Muscle layer of colon (tissue), 2 donors: Measurements from ENCODE around the gene HNRNPU.

Experiments used
- H3K27ac ChIP-seq: one replicate; pipeline ENCODE4 v1.7.0; 2013; ENCODE audit warnings: low read depth, mild to moderate bottlenecking, low read length, moderate library complexity
- H3K27me3 ChIP-seq, 2 donors: one replicate each; pipeline ENCODE4 v1.7.0; 2013; ENCODE audit warnings: low read length in 2 of 2, mild to moderate bottlenecking in 2 of 2; ENCODE audit not compliant: insufficient read depth in 2 of 2, control insufficient read depth in 1 of 2
- H3K36me3 ChIP-seq: one replicate; pipeline ENCODE4 v1.7.0; 2013; ENCODE audit warnings: mild to moderate bottlenecking, low read length; ENCODE audit not compliant: insufficient read depth
- H3K4me1 ChIP-seq: one replicate; pipeline ENCODE4 v1.7.0; 2013; ENCODE audit warnings: mild to moderate bottlenecking, low read length; ENCODE audit not compliant: insufficient read depth
- H3K4me3 ChIP-seq, 2 donors: one replicate each; pipeline ENCODE4 v1.7.0; 2013; ENCODE audit warnings: low read length in 2 of 2, low read depth in 1 of 2, mild to moderate bottlenecking in 1 of 2, moderate library complexity in 1 of 2
- H3K9ac ChIP-seq: one replicate; pipeline ENCODE4 v1.7.0; 2013; ENCODE audit warnings: low read length
- H3K9me3 ChIP-seq: one replicate; pipeline ENCODE4 v1.7.0; 2013; ENCODE audit warnings: mild to moderate bottlenecking, low read length
- donor health status: abdominal sarcoma.
- donor health status: Adenocarcinoma of cecum.

Gene HNRNPU

GRCh38 chr1:244874974-244875579 lies 10.7 kb upstream of the HNRNPU start:
- Histone ChIP-seq H3K27ac (no peak overlapping the region), H3K9me3 (no peaks in the 10 kb centered on the region), H3K36me3 (no peaks in the 10 kb centered on the region), H3K9ac (no peak overlapping the region), H3K27me3 (no peaks in the 10 kb centered on the region), H3K4me3 (no peak overlapping the region), H3K4me1 (no peaks in the 10 kb centered on the region)

- H3K36me3 ChIP-seq: no peaks in the 10 kb centered on the region
- H3K9me3 ChIP-seq: no peaks in the 10 kb centered on the region
- peaks cover 16% of the 10 kb centered on the region for H3K4me1 ChIP-seq
- H3K27ac ChIP-seq: no peak overlapping the region
- H3K27me3 ChIP-seq: no peaks in the 10 kb centered on the region
- no peak overlapping the region for H3K4me3 ChIP-seq
- no peak overlapping the region for H3K9ac ChIP-seq
These were observed 5.6 kb upstream of the HNRNPU start for GRCh38 chr1:244869950-244870349.

DNA sequence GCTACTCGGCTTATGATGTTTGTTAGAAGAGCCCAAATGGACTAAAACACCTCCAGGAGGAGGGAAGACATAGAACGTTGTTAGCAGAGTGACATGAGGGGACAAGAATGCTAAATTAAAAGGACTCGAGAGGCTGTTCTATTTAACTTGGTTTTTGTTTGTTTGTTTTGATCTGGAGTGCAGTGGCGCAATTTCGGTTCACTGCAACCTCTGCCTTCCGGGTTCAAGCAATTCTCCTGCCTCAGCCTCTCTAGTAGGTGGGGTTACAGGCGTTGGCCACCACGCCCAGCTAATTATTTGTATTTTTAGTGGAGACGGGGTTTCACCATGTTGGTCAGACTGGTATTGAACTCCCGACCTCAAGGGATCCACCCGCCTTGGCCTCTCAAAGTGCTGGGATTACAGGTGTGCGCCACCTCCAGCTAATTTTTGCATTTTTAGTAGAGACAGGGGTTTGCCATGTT lies 5.1 kb upstream of the HNRNPU start:
- no peaks in the 10 kb centered on the region for H3K36me3 ChIP-seq
- peaks cover 18% of the 10 kb centered on the region for H3K4me1 ChIP-seq
- H3K9ac ChIP-seq: no peak overlapping the region
- H3K4me3 ChIP-seq: no peak overlapping the region
- no peak overlapping the region for H3K27ac ChIP-seq
- H3K27me3 ChIP-seq: no peaks in the 10 kb centered on the region
- no peaks in the 10 kb centered on the region for H3K9me3 ChIP-seq

DNA sequence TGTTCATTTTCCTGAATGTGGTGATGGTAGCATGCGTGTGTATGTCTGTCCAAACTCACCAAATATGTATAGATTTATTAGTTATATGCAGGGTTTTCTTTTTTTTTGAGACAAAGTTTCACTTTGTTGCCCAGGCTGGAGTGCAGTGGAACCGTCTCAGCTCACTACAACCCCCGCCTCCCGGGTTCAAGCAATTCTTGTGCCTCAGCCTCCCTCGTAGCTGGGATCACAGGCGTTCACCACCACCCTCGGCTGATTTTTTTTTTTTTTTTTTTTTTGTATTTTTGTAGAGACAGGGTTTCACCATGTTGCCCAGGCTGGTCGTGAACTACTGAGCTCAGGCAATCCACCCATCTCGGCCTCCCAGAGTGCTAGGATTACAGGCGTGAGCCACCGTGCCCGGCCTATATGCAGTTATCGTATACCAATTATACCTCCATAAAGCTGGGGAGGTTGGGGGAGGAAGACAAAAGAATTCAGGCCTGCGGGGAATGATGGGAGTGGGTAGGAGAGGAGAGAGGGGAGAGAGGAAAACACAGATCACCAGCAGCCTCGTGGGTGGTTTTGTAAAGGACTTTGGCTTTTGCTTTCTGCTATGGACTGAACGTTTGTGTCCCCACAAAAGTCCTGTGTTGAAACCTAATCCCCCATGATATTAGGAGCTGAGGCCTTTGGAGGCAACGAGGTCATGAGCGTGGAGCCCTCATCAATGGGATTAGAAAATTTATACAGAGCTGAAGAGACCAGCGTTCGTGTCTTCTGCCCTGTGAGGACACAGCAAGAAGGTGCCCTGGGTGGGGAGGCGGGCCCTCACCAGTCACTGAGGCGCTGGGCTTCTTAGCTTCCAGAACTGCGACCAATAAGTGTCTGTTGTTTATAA lies 4.4 kb upstream of the HNRNPU start:
- H3K9ac ChIP-seq: no peak overlapping the region
- no peak overlapping the region for H3K27ac ChIP-seq
- H3K4me1 ChIP-seq: peaks cover 18% of the 10 kb centered on the region
- no peak overlapping the region for H3K4me3 ChIP-seq
- no peaks in the 10 kb centered on the region for H3K36me3 ChIP-seq
- no peaks in the 10 kb centered on the region for H3K27me3 ChIP-seq
- H3K9me3 ChIP-seq: no peaks in the 10 kb centered on the region

GRCh38 chr1:244866355-244866754 lies 2.0 kb upstream of the HNRNPU start:
- H3K4me1 ChIP-seq: peaks cover 26% of the 10 kb centered on the region
- H3K27me3 ChIP-seq: no peaks in the 10 kb centered on the region
- H3K4me3 ChIP-seq: no peak overlapping the region
- H3K27ac ChIP-seq: no peak overlapping the region
- no peaks in the 10 kb centered on the region for H3K9me3 ChIP-seq
- no peak overlapping the region for H3K9ac ChIP-seq
- no peaks in the 10 kb centered on the region for H3K36me3 ChIP-seq

GRCh38 chr1:244865820-244866219 lies 1.5 kb upstream of the HNRNPU start:
- Histone ChIP-seq H3K27ac (peak overlapping the region; percentile 89), H3K9ac (no peak overlapping the region), H3K9me3 (no peaks in the 10 kb centered on the region), H3K4me1 (peaks cover 31% of the 10 kb centered on the region), H3K27me3 (no peaks in the 10 kb centered on the region), H3K4me3 (no peak overlapping the region), H3K36me3 (no peaks in the 10 kb centered on the region)

GRCh38 chr1:244865028-244865371 lies 657 bp upstream of the HNRNPU start:
- Histone ChIP-seq H3K9me3 (no peaks in the 10 kb centered on the region), H3K4me3 (peak overlapping the region; percentile 36 to 73), H3K4me1 (peaks cover 40% of the 10 kb centered on the region), H3K36me3 (peaks cover 5% of the 10 kb centered on the region), H3K27ac (peak overlapping the region; percentile 89), H3K9ac (peak overlapping the region; percentile 92), H3K27me3 (no peaks in the 10 kb centered on the region)

DNA sequence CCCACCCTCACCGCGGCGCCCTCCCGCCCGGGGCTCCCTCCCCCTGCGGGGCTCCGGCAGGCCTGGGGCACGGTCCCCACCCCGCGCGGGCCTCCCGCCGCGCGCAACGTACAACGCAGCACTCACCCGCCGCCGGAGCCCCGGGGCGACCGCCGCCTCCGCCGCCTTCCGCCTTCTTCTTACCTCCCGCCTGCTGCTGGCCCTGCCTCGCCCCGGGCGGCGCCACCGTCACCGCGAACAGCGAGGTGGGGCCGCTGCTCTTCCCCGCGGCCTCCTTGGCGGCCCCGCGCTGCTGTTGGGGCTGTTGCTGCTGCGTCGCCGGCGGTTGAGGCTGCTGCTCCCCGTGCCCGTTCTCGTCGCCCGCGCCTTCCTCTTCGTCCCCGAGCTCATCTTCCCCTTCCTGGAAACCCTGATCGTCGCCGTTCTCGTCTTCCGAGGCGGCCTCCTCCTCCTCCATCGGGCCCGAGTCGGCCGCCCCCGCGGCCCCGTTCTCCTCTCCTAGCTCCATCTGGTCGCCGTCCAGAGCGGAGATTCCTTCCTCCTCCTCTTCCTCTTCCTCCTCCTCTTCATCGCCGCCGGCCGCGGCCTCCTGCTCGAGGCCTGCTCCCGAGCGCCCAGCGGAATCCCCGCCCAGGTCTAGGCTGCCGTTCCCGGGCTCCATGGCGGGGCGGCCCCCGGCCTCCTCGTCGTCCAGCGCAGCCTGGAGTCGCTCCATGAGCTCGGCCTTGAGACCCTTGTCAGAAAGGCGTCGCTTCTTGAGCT lies 671 bp downstream of the HNRNPU start:
- H3K27me3 ChIP-seq: no peaks in the 10 kb centered on the region
- H3K9me3 ChIP-seq: no peaks in the 10 kb centered on the region
- H3K4me3 ChIP-seq: peak overlapping the region; percentile 73 to 92
- peaks cover 53% of the 10 kb centered on the region for H3K4me1 ChIP-seq
- H3K27ac ChIP-seq: peak overlapping the region; percentile 100
- peaks cover 17% of the 10 kb centered on the region for H3K36me3 ChIP-seq
- H3K9ac ChIP-seq: peak overlapping the region; percentile 98

DNA sequence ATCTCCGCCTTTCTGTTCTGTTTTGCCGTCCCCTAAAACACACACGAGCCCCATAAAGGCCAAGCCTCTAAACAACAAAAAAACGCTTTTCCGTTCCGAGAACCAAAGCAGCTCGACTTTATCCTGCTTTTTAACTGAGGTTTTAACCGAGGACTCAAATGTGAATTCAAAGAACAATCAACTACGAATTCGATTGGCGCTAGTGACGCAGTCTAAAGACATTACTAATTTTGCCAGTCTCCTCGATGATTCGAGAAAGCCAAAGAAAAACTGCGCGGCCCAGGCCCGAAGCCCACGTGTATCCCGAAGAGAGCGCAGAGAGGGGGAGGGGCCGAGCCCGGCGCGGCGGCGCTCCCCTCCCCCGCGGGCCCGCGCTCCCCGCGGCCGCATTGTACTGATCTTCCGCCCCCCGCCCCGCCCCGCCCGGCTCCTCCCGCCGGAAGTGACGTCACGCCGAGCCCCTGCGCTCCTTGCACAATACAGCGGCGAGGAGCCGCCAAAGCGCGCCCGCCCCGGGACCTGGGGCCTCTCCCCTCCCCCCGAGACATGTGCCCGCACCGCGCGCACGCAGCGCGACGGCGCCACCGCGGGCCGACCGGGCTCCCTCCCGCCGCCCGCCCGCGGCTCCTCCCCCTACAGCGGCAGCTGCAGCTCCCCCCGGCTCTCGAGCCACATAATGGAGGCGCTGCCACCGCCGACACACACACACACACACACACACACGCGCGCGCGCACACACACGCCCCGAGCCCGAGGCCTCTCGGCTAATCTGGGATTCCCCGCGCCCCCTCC lies 1.4 kb downstream of the HNRNPU start:
- peaks cover 60% of the 10 kb centered on the region for H3K4me1 ChIP-seq
- peak overlapping the region; percentile 100 for H3K27ac ChIP-seq
- peaks cover 24% of the 10 kb centered on the region for H3K36me3 ChIP-seq
- peak overlapping the region; percentile 98 for H3K9ac ChIP-seq
- no peaks in the 10 kb centered on the region for H3K9me3 ChIP-seq
- peak overlapping the region; percentile 92 to 93 for H3K4me3 ChIP-seq
- H3K27me3 ChIP-seq: no peaks in the 10 kb centered on the region

GRCh38 chr1:244862354-244862698 lies 2.0 kb downstream of the HNRNPU start:
- Histone ChIP-seq H3K4me1 (peaks cover 66% of the 10 kb centered on the region), H3K36me3 (peaks cover 30% of the 10 kb centered on the region), H3K9ac (peak overlapping the region; percentile 91)

DNA sequence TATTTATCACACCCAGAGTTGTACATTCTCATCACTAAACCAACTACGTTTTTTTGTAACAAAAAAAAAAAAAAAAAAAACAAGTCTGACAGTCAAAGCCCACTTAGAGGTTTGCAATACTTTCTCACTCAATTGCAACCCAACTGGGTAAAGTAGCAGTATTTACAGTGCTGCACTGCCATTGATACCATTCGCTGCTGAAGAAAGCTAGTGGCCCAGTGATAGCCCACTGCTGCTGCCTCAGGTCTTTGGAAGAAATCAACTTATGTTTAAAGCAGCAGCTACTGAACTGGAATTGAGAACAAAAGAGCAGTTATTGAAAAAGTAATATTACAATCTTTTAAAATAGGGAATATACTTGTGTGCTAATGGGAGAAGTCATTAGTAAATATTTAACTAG lies 2.7 kb downstream of the HNRNPU start:
- Histone ChIP-seq H3K4me1 (peaks cover 68% of the 10 kb centered on the region), H3K36me3 (peaks cover 37% of the 10 kb centered on the region)

More at GRCh38 chr1:244862354-244862698, 2.0 kb downstream of the HNRNPU start:
- no peaks in the 10 kb centered on the region for H3K9me3 ChIP-seq
- no peaks in the 10 kb centered on the region for H3K27me3 ChIP-seq
- H3K4me3 ChIP-seq: peak overlapping the region; percentile 1 to 93
- H3K27ac ChIP-seq: peak overlapping the region; percentile 100

More for the DNA sequence above, 2.7 kb downstream of the HNRNPU start:
- Histone ChIP-seq H3K27ac (no peak overlapping the region), H3K9ac (peak overlapping the region; percentile 91), H3K9me3 (no peaks in the 10 kb centered on the region), H3K4me3 (peak overlapping the region in 1 of 2 donors; percentile 93), H3K27me3 (no peaks in the 10 kb centered on the region)
